Neutrophil (primary cell): ENCODE measurements around the gene GTF3C1.

Source experiments
- H3K27ac ChIP-seq: fragments of 200-600 bp; sonication (generic); 2 replicates; pipeline ENCODE4 v1.5.1; 2016; ENCODE audit warnings: mild to moderate bottlenecking, moderate library complexity
- H3K27me3 ChIP-seq: fragments of 200-600 bp; sonication (generic); 2 replicates; pipeline ENCODE4 v1.6.0; 2016; ENCODE audit warnings: mild to moderate bottlenecking
- H3K36me3 ChIP-seq: fragments of 200-600 bp; sonication (generic); 2 replicates; pipeline ENCODE4 v1.5.1; 2017
- H3K4me1 ChIP-seq, 2 experiments: fragments of 200-600 bp in 1 of 2; sonication (generic) in 1 of 2; 1 replicate in 1 of 2; 2 replicates in 1 of 2; pipeline versions ENCODE4 v1.5.1 to v1.6.1; 2013 to 2016; ENCODE audit warnings: low read depth in 1 of 2, low read length in 1 of 2, mild to moderate bottlenecking in 1 of 2, moderate library complexity in 1 of 2; ENCODE audit not compliant: control insufficient read depth in 1 of 2, insufficient read depth in 1 of 2
- H3K4me3 ChIP-seq, 2 experiments: fragments of 200-600 bp in 1 of 2; sonication (generic) in 1 of 2; 1 replicate in 1 of 2; 2 replicates in 1 of 2; pipeline ENCODE4 v1.5.1; 2013 to 2016; ENCODE audit warnings: low read depth in 1 of 2, low read length in 1 of 2, mild to moderate bottlenecking in 1 of 2, moderate library complexity in 1 of 2
- H3K9me3 ChIP-seq: fragments of 200-600 bp; sonication (generic); 2 replicates; pipeline ENCODE4 v1.5.1; 2016
- CTCF ChIP-seq: fragments of 200-600 bp; sonication (generic); IDR thresholded peaks from 2 replicates; pipeline ENCODE4 v1.5.1; 2016; ENCODE audit warnings: antibody characterized with exemption

Gene GTF3C1

GRCh38 chr16:27549746-27550581 lies at the start of gene GTF3C1, which contains the start of gene KATNIP:
Gene GTF3C1, minus strand, starts transcription at chr16:27549913. Its CDS starts 23 bp downstream, at chr16:27549890.
Gene KATNIP, plus strand, starts transcription at chr16:27550144. Its CDS starts 27 bp downstream, at chr16:27550171.
- Histone ChIP-seq H3K4me3 (peak within 1 kb of the TSS; percentile 84 to 94), H3K36me3 (peaks cover 9% of the 10 kb centered on the region), H3K9me3 (no peaks in the 10 kb centered on the region), H3K4me1 (peaks cover 20 to 21% of the 10 kb centered on the region in 2 experiments), H3K27me3 (no peaks in the 10 kb centered on the region), H3K27ac (peak within 1 kb of the TSS; percentile 84)
- TF ChIP-seq CTCF: peak; percentile 35

- Histone ChIP-seq H3K36me3 (peaks cover 10% of the 10 kb centered on the region), H3K9me3 (no peaks in the 10 kb centered on the region), H3K27ac (no peak overlapping the region), H3K4me3 (no peak overlapping the region), H3K27me3 (no peaks in the 10 kb centered on the region), H3K4me1 (peaks cover 16 to 17% of the 10 kb centered on the region in 2 experiments)
- TF ChIP-seq CTCF: no peak
Observed at GRCh38 chr16:27598931-27599565, 49.3 kb upstream of the GTF3C1 start.

- TF ChIP-seq CTCF: no peak
- H3K4me1 ChIP-seq: peaks cover 16 to 17% of the 10 kb centered on the region in 2 experiments
- H3K27ac ChIP-seq: no peak overlapping the region
- no peaks in the 10 kb centered on the region for H3K27me3 ChIP-seq
- H3K36me3 ChIP-seq: peaks cover 10% of the 10 kb centered on the region
- H3K9me3 ChIP-seq: no peaks in the 10 kb centered on the region
- no peak overlapping the region for H3K4me3 ChIP-seq
Observed at GRCh38 chr16:27598220-27598619, 48.5 kb upstream of the GTF3C1 start.

GRCh38 chr16:27597361-27597760 lies 47.6 kb upstream of the GTF3C1 start:
- H3K36me3 ChIP-seq: peaks cover 10% of the 10 kb centered on the region
- no peaks in the 10 kb centered on the region for H3K27me3 ChIP-seq
- no peaks in the 10 kb centered on the region for H3K9me3 ChIP-seq
- no peak overlapping the region for H3K4me3 ChIP-seq
- peaks cover 16 to 17% of the 10 kb centered on the region in 2 experiments for H3K4me1 ChIP-seq
- TF ChIP-seq CTCF: no peak
- H3K27ac ChIP-seq: no peak overlapping the region

- H3K36me3 ChIP-seq: peaks cover 10% of the 10 kb centered on the region
- TF ChIP-seq CTCF: no peak
- H3K4me3 ChIP-seq: no peak overlapping the region
- H3K4me1 ChIP-seq: peaks cover 16 to 17% of the 10 kb centered on the region in 2 experiments
- no peak overlapping the region for H3K27ac ChIP-seq
- H3K9me3 ChIP-seq: no peaks in the 10 kb centered on the region
- H3K27me3 ChIP-seq: no peaks in the 10 kb centered on the region
Observed at GRCh38 chr16:27596411-27596810, 46.7 kb upstream of the GTF3C1 start.
